HG02884 (cell line): ENCODE results near the gene GORAB.

Experiments
- ATAC-seq: cut with Tn5 transposase; IDR thresholded peaks from one replicate; pipeline ENCODE4 v1.9.1; 2021; ENCODE audit warnings: mild to moderate bottlenecking, moderate library complexity; ENCODE audit not compliant: unreplicated experiment

GORAB gene

GRCh38 chr1:170587253-170587593 lies 55.3 kb downstream of the GORAB start:
- no peak for ATAC-seq

GRCh38 chr1:170590921-170591705 lies 59.1 kb downstream of the GORAB start:
- no peak for ATAC-seq

- no peak for ATAC-seq
Observed at GRCh38 chr1:170592591-170593111, 60.7 kb downstream of the GORAB start.

- no peak for ATAC-seq
Observed at GRCh38 chr1:170593173-170594011, 61.4 kb downstream of the GORAB start.

- no peak for ATAC-seq
Observed at GRCh38 chr1:170594066-170594626, 62.2 kb downstream of the GORAB start.

- no peak for ATAC-seq
Observed at GRCh38 chr1:170596701-170597100, 64.7 kb downstream of the GORAB start.

GRCh38 chr1:170598618-170599017 lies 66.7 kb downstream of the GORAB start:
- no peak for ATAC-seq

- no peak for ATAC-seq
Observed at GRCh38 chr1:170599033-170599432, 67.1 kb downstream of the GORAB start.

GRCh38 chr1:170601866-170602265 lies 69.9 kb downstream of the GORAB start:
- ATAC-seq: no peak
